ENCODE results near the gene CARD14. TPM values are rescaled to one million over a fixed set of nuclear protein-coding genes. Genes with fewer than 3 reads are reported as not detected.

CARD14 gene
- total and polyA plus RNA-seq, 2 of the 13 experiments (the other 11 are each of a cell fraction or from before 2014, with no cell fraction given): 0.11 TPM; not detected in 1

- TF ChIP-seq SCMH1 (CRISPR knock-in tag; IDR thresholded peaks at IDR 0.05; ENCODE audit: borderline replicate concordance): no peak
- TF ChIP-seq STAG1 (CRISPR knock-in tag; IDR thresholded peaks at IDR 0.05): peak; percentile 31; the same call in 1 of the 2 replicates
Observed at GRCh38 chr17:80248894-80249710, 79.3 kb downstream of the CARD14 start (continued).

GRCh38 chr17:80251966-80252365, 82.1 kb downstream of the CARD14 start:
- DNase-seq (ENCODE audit: low spot score) (no peak), ATAC-seq (no peak), FAIRE-seq (no peak)
- Histone ChIP-seq H2AFZ (ENCODE audit: low read length) (no peak overlapping the region), H3K27me3 (ENCODE audit: control insufficient read depth in 1 of 2, insufficient read depth in 2 of 2, low read length in 2 of 2) (no peaks in the 10 kb centered on the region), H3K27ac (ENCODE audit: extremely low read length, insufficient read depth, low read length) (no peak overlapping the region), H4K20me1 (ENCODE audit: insufficient read depth, low read length) (no peaks in the 10 kb centered on the region), H3K4me3 (replicated peaks in 1 of 3; ENCODE audit: insufficient read depth in 1 of 3, low read depth in 2 of 3, low read length in 3 of 3) (no peak overlapping the region), H3K9me3 (ENCODE audit: low read length) (no peaks in the 10 kb centered on the region), H3K4me1 (ENCODE audit: insufficient read depth, low read length) (peaks cover 18% of the 10 kb centered on the region), H3K9ac (ENCODE audit: insufficient read depth, low read depth, low read length) (no peak overlapping the region), H3K36me3 (replicated peaks in 1 of 2; ENCODE audit: control insufficient read depth in 1 of 2, insufficient read depth in 2 of 2, low read length in 2 of 2) (no peaks in the 10 kb centered on the region), H3K79me2 (ENCODE audit: insufficient read depth, low read length) (no peaks in the 10 kb centered on the region), H3K4me2 (ENCODE audit: low read depth, low read length) (no peak overlapping the region)
- BruUV-seq (replicated peaks): no TSS peak
- CTCF ChIA-PET (ENCODE audit: low intra/inter-chr PET ratio, low total read pairs): no interaction called here
- POLR2A ChIA-PET: no interaction called here
- 95% methylated on average over 11 of the region's 11 CpGs for WGBS (ENCODE audit: low lambda C conversion rate)
- no peak for TF ChIP-seq KAT8 (CRISPR knock-in tag; IDR thresholded peaks at IDR 0.05)
- TF ChIP-seq ZNF768 (CRISPR knock-in tag; IDR thresholded peaks at IDR 0.05): peak; percentile 87; the same call in 1 of the 2 replicates
- no peak for TF ChIP-seq ZFP1 (CRISPR knock-in tag; IDR thresholded peaks at IDR 0.05)
- in situ Hi-C loops (cut with HindIII; ENCODE audit: extremely low pct_ligation_motif_present, low pct_unique_long_range_greater_than_20kb) (no loop called here), intact Hi-C loops (cut with micrococcal nuclease; ENCODE audit: unreplicated experiment) (no loop called here)

GRCh38 chr17:80252871-80253270, 83.0 kb downstream of the CARD14 start:
- POLR2A ChIA-PET: interaction anchor here (0.6 kb wide), 1 partner anchor 105 kb away, joined by 3 read pairs; no protein-coding TSS in a partner anchor
- Histone ChIP-seq H3K27me3 (ENCODE audit: control insufficient read depth in 1 of 2, insufficient read depth in 2 of 2, low read length in 2 of 2) (no peaks in the 10 kb centered on the region), H3K36me3 (replicated peaks in 1 of 2; ENCODE audit: control insufficient read depth in 1 of 2, insufficient read depth in 2 of 2, low read length in 2 of 2) (no peaks in the 10 kb centered on the region), H3K9ac (ENCODE audit: insufficient read depth, low read depth, low read length) (no peak overlapping the region), H3K79me2 (ENCODE audit: insufficient read depth, low read length) (no peaks in the 10 kb centered on the region), H3K27ac (ENCODE audit: extremely low read length, insufficient read depth, low read length) (no peak overlapping the region), H3K4me3 (replicated peaks in 1 of 3; ENCODE audit: insufficient read depth in 1 of 3, low read depth in 2 of 3, low read length in 3 of 3) (no peak overlapping the region), H4K20me1 (ENCODE audit: insufficient read depth, low read length) (no peaks in the 10 kb centered on the region), H3K4me2 (ENCODE audit: low read depth, low read length) (no peak overlapping the region), H2AFZ (ENCODE audit: low read length) (no peak overlapping the region), H3K9me3 (ENCODE audit: low read length) (no peaks in the 10 kb centered on the region), H3K4me1 (ENCODE audit: insufficient read depth, low read length) (peaks cover 18% of the 10 kb centered on the region)
- CTCF ChIA-PET (ENCODE audit: low intra/inter-chr PET ratio, low total read pairs): interaction anchor here (1.1 kb wide), 1 partner anchor 170 kb away, joined by 3 read pairs; no protein-coding TSS in a partner anchor
- BruUV-seq (replicated peaks): no TSS peak
- 88% methylated on average over 12 of the region's 13 CpGs for WGBS (ENCODE audit: low lambda C conversion rate)
- peak; percentile 59 for ATAC-seq
- intact Hi-C loops (cut with micrococcal nuclease; ENCODE audit: unreplicated experiment): no loop called here
- DNase-seq (ENCODE audit: low spot score): no peak
- FAIRE-seq: no peak
- in situ Hi-C loops (cut with HindIII; ENCODE audit: extremely low pct_ligation_motif_present, low pct_unique_long_range_greater_than_20kb): no loop called here
- TF ChIP-seq ZNF484 (CRISPR knock-in tag; IDR thresholded peaks at IDR 0.05; ENCODE audit: borderline replicate concordance, low read depth) (no peak), GABPB1 (CRISPR knock-in tag; IDR thresholded peaks at IDR 0.05) (peak; percentile 14; the same call in 1 of the 2 replicates), MYPOP (CRISPR knock-in tag; IDR thresholded peaks at IDR 0.05) (no peak), ATF7-NPFF (CRISPR knock-in tag; IDR thresholded peaks at IDR 0.05; ENCODE audit: low read depth) (no peak), ZFP91 (CRISPR knock-in tag; IDR thresholded peaks at IDR 0.05; ENCODE audit: borderline replicate concordance) (0 out of 2 replicates have a peak, but pooled peaks have one; percentile 8), ZNF230 (CRISPR knock-in tag; IDR thresholded peaks at IDR 0.05) (no peak), CSRNP2 (CRISPR knock-in tag; conservative IDR thresholded peaks at IDR 0.05; ENCODE audit: low read depth) (no peak)
